Measurements from ENCODE around the gene LMOD2. TPM values are rescaled to one million over a fixed set of nuclear protein-coding genes. Genes with fewer than 3 reads are reported as not detected.

The LMOD2 gene
- total and polyA plus RNA-seq, 12 donors, result 115 to 2,841 (median 1,023) TPM

DNA sequence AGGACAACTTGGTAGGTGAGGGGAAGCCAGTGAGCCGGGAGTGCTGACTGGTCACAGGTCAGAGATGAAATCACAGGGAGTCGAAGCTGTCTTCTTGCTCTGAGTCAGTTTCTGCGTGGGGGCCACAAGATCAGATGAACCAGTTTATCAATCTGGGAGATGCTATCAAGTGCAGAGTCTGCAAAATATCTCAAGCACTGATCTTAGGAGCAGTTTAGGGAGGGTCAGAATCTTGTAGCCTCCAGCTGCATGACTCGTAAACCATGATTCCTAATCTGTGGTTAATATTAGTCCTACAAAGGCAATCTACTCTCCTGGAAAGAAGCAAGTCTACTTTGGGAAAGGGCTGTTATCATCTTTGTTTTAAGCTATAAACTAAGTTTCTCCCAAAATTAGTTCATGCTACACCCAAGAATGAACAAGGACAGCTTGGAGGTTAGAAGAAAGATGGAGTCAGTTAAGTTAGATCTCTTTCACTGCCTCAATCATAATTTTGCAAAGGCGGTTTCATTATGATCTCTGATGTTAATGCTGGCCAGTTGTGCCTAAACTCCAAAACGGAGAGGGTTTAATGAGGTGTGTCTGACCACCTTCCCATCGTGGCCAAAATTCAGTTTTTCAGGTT is 8.4 kb upstream of the LMOD2 start:
- Histone ChIP-seq H3K36me3 (no peaks in the 10 kb centered on the region), H3K27ac (peak overlapping the region; percentile 42 to 90 (median 85)), H3K4me3 (no peak overlapping the region), H3K9me3 (no peaks in the 10 kb centered on the region), H3K4me1 (peaks cover 0 to 74% (median 40%) of the 10 kb centered on the region in 9 donors), H3K27me3 (no peaks in the 10 kb centered on the region)
- ATAC-seq (no peak), DNase-seq (no peak)
- WGBS, 2 donors, result 70 to 79% methylated on average over 7 of the region's 7 CpGs
- intact Hi-C loops (cut with DNase I), result no loop called here
- TF ChIP-seq, protein P1, sequence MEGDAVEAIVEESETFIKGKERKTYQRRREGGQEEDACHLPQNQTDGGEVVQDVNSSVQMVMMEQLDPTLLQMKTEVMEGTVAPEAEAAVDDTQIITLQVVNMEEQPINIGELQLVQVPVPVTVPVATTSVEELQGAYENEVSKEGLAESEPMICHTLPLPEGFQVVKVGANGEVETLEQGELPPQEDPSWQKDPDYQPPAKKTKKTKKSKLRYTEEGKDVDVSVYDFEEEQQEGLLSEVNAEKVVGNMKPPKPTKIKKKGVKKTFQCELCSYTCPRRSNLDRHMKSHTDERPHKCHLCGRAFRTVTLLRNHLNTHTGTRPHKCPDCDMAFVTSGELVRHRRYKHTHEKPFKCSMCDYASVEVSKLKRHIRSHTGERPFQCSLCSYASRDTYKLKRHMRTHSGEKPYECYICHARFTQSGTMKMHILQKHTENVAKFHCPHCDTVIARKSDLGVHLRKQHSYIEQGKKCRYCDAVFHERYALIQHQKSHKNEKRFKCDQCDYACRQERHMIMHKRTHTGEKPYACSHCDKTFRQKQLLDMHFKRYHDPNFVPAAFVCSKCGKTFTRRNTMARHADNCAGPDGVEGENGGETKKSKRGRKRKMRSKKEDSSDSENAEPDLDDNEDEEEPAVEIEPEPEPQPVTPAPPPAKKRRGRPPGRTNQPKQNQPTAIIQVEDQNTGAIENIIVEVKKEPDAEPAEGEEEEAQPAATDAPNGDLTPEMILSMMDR (IDR thresholded peaks at IDR 0.05), result no peak

DNA sequence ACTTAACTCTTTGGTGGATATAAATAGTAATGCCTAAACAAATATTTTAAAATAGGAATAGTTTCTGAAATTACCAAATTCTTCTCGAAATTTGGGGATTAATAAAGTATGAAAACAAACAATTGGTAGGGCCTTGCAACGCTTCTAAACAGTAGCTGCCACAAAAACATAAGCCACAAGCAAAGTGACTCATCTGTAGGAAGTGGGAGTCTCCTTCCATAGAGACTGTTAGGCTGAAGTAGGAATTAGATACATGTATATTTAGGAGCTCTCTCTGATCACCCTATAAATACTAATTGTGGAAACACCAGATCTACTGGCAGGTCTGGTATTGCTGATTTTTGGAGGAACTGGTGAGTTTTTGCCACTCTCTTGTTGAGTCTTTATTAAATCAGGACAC is 5.7 kb upstream of the LMOD2 start:
- H3K4me1 ChIP-seq, result peaks cover 0 to 69% (median 30%) of the 10 kb centered on the region in 9 donors
- no peak for ATAC-seq
- no peaks in the 10 kb centered on the region for H3K27me3 ChIP-seq
- no peaks in the 10 kb centered on the region for H3K36me3 ChIP-seq
- H3K9me3 ChIP-seq, result no peaks in the 10 kb centered on the region
- TF ChIP-seq, protein P1 (IDR thresholded peaks at IDR 0.05), result no peak
- peak overlapping the region in 5 of 10 donors; percentile 13 to 69 (median 65) for H3K27ac ChIP-seq
- no peak for DNase-seq
- intact Hi-C loops (cut with DNase I), result loop anchor here in 1 of 10 donors (10.0 kb wide), 1 partner anchor 855 kb away; no protein-coding TSS in a partner anchor
- WGBS, 2 donors, result 70 to 72% methylated on average over 2 of the region's 2 CpGs
- H3K4me3 ChIP-seq, result no peak overlapping the region

DNA sequence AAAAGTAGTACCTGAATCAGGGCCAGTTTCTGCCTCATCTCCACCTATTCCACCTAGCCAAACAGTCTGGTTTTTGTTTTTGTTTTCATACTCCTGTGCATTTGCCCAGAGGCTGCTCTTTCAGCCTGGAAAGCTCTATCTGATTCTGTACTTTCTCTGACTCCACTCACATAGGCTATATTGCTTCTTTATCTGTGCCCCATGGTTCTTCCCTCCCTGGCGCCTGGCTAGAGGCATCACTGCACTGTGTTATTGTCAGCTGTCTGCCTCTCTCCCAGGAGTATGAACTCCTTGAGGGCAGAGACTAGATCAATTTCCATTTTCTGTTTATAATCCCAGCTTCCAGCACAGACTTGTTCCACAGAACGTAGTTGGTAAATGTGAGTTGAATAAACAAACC is 5.1 kb upstream of the LMOD2 start:
- Histone ChIP-seq H3K4me1 (peaks cover 0 to 63% (median 24%) of the 10 kb centered on the region in 9 donors), H3K27me3 (no peaks in the 10 kb centered on the region), H3K9me3 (no peaks in the 10 kb centered on the region), H3K27ac (peak overlapping the region in 6 of 10 donors; percentile 13 to 69 (median 55)), H3K4me3 (no peak overlapping the region), H3K36me3 (no peaks in the 10 kb centered on the region)
- intact Hi-C loops (cut with DNase I), result loop anchor here in 1 of 10 donors (10.0 kb wide), 1 partner anchor 856 kb away; no protein-coding TSS in a partner anchor
- DNase-seq, result no peak
- TF ChIP-seq, protein P1 (IDR thresholded peaks at IDR 0.05), result no peak
- 47 to 54% methylated on average over 2 of the region's 2 CpGs for WGBS, 2 donors
- ATAC-seq, result peak in 2 of 8 donors; percentile 43 to 48

DNA sequence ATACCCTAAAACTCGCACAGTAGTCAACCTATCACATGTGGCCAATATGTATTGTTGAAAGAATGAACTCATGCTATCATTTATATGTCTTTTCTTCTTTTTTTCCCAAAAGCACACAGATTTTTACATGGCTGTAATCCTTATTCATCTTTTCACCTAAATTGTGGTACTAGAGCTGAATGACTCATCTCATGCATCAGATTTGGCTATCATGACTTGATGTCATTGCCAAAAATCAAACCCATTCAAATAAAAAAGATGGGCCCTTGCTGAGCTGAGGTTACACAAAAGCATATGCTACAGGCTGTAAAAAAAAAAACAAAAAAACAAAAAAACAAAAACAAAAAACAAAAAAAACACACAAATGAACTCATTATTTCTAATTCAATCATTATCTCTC is 3.3 kb upstream of the LMOD2 start:
- WGBS, 2 donors, result 93 to 98% methylated on average over 1 of the region's 1 CpG
- Histone ChIP-seq H3K9me3 (no peaks in the 10 kb centered on the region), H3K36me3 (no peaks in the 10 kb centered on the region), H3K27ac (peak overlapping the region in 4 of 10 donors; percentile 43 to 95 (median 93)), H3K4me1 (peaks cover 0 to 45% (median 13%) of the 10 kb centered on the region in 9 donors), H3K27me3 (no peaks in the 10 kb centered on the region), H3K4me3 (no peak overlapping the region)
- no peak for DNase-seq
- no peak for ATAC-seq
- TF ChIP-seq, protein P1 (IDR thresholded peaks at IDR 0.05), result no peak
- intact Hi-C loops (cut with DNase I), result loop anchor here in 1 of 10 donors (10.0 kb wide), 1 partner anchor 858 kb away; no protein-coding TSS in a partner anchor
